ENCODE results near the gene USP44. TPM values are rescaled to one million over a fixed set of nuclear protein-coding genes. Genes with fewer than 3 reads are reported as not detected.

The USP44 gene
- polyA plus RNA-seq, 1 donor from 2014 or later, result 3.7 TPM

DNA sequence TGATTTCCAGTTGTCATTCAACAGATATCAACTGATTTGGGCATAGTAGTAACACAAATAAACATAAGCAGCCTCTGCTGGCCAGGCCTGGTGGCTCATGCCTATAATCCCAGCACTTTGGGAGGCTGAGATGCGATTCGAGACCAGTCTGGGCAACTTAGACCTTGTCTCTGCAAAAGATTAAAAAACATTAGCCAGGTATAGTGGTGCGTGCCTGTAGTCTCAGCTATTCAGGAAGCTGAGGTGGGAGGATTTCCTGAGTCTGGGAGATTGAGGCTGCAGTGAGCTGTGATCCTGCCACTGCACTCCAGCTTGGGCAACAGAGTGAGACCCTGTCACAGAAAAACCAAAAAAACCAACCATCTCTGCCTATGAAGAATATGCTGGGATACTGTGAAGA, 70.2 kb downstream of the USP44 start:
- H3K4me2 ChIP-seq (ENCODE audit: low read length), result no peak overlapping the region
- H3K36me3 ChIP-seq (ENCODE audit: insufficient read depth, low read length), result no peaks in the 10 kb centered on the region
- no peaks in the 10 kb centered on the region for H4K20me1 ChIP-seq (ENCODE audit: insufficient read depth)

GRCh38 chr12:95480230-95480629, 71.0 kb downstream of the USP44 start:
- Histone ChIP-seq H3K9ac (ENCODE audit: low read length) (no peak overlapping the region), H3K27ac (ENCODE audit: low read length) (no peak overlapping the region), H3K9me2 (ENCODE audit: insufficient read depth, low read length) (no peaks in the 10 kb centered on the region), H4K20me1 (ENCODE audit: insufficient read depth) (no peaks in the 10 kb centered on the region), H2AFZ (ENCODE audit: low read depth, low read length) (no peak overlapping the region), H3K4me2 (ENCODE audit: low read length) (no peak overlapping the region), H3K36me3 (ENCODE audit: insufficient read depth, low read length) (no peaks in the 10 kb centered on the region), H3K4me3 (ENCODE audit: low read length) (no peak overlapping the region), H3K27me3 (ENCODE audit: insufficient read depth, low read depth, low read length) (no peaks in the 10 kb centered on the region), H3K9me3 (ENCODE audit: low read length) (no peaks in the 10 kb centered on the region), H3K79me2 (replicated peaks; ENCODE audit: insufficient read depth, low read length) (peaks cover 52% of the 10 kb centered on the region), H3F3A (ENCODE audit: insufficient read depth, low read length, poor library complexity, severe bottlenecking) (no peaks in the 10 kb centered on the region)
- TF ChIP-seq SMC3 (conservative IDR thresholded peaks at IDR 0.05; ENCODE audit: poor library complexity) (no peak), EP300 (conservative IDR thresholded peaks at IDR 0.05; ENCODE audit: poor library complexity, severe bottlenecking) (no peak)

More for the DNA sequence above, 70.2 kb downstream of the USP44 start:
- Histone ChIP-seq H3F3A (ENCODE audit: insufficient read depth, low read length, poor library complexity, severe bottlenecking) (no peaks in the 10 kb centered on the region), H3K9me3 (ENCODE audit: low read length) (no peaks in the 10 kb centered on the region), H3K27ac (ENCODE audit: low read length) (no peak overlapping the region), H3K9ac (ENCODE audit: low read length) (no peak overlapping the region), H2AFZ (ENCODE audit: low read depth, low read length) (no peak overlapping the region), H3K9me2 (ENCODE audit: insufficient read depth, low read length) (no peaks in the 10 kb centered on the region), H3K4me3 (ENCODE audit: low read length) (no peak overlapping the region), H3K79me2 (replicated peaks; ENCODE audit: insufficient read depth, low read length) (peaks cover 43% of the 10 kb centered on the region), H3K27me3 (ENCODE audit: insufficient read depth, low read depth, low read length) (no peaks in the 10 kb centered on the region)
- no peak for TF ChIP-seq POLR2AphosphoS5 (IDR thresholded peaks at IDR 0.05)
- TF ChIP-seq, protein P1, sequence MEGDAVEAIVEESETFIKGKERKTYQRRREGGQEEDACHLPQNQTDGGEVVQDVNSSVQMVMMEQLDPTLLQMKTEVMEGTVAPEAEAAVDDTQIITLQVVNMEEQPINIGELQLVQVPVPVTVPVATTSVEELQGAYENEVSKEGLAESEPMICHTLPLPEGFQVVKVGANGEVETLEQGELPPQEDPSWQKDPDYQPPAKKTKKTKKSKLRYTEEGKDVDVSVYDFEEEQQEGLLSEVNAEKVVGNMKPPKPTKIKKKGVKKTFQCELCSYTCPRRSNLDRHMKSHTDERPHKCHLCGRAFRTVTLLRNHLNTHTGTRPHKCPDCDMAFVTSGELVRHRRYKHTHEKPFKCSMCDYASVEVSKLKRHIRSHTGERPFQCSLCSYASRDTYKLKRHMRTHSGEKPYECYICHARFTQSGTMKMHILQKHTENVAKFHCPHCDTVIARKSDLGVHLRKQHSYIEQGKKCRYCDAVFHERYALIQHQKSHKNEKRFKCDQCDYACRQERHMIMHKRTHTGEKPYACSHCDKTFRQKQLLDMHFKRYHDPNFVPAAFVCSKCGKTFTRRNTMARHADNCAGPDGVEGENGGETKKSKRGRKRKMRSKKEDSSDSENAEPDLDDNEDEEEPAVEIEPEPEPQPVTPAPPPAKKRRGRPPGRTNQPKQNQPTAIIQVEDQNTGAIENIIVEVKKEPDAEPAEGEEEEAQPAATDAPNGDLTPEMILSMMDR (IDR thresholded peaks at IDR 0.05; ENCODE audit: poor library complexity, severe bottlenecking), result no peak
- no peak for TF ChIP-seq MXI1 (conservative IDR thresholded peaks at IDR 0.05; ENCODE audit: poor library complexity, severe bottlenecking)
- no peak for TF ChIP-seq SMC3 (conservative IDR thresholded peaks at IDR 0.05; ENCODE audit: poor library complexity)
- TF ChIP-seq EP300 (conservative IDR thresholded peaks at IDR 0.05; ENCODE audit: poor library complexity, severe bottlenecking), result no peak
- no peak for TF ChIP-seq REST (IDR thresholded peaks at IDR 0.05; ENCODE audit: borderline replicate concordance)
- no peak for TF ChIP-seq RAD21 (conservative IDR thresholded peaks at IDR 0.05)
- TF ChIP-seq TAF1 (IDR thresholded peaks at IDR 0.05; ENCODE audit: low read depth), result no peak
- TF ChIP-seq EZH2 (IDR thresholded peaks at IDR 0.05; ENCODE audit: borderline replicate concordance, insufficient read depth, low read length, poor library complexity, severe bottlenecking), result no peak

- peak overlapping the region; percentile 70 for H2AFZ ChIP-seq (ENCODE audit: low read depth, low read length)
- H3K27ac ChIP-seq (ENCODE audit: low read length), result peak overlapping the region; percentile 86
- no peaks in the 10 kb centered on the region for H3F3A ChIP-seq (ENCODE audit: insufficient read depth, low read length, poor library complexity, severe bottlenecking)
Measured at GRCh38 chr12:95474660-95474958, 76.7 kb downstream of the USP44 start.

More at GRCh38 chr12:95474660-95474958, 76.7 kb downstream of the USP44 start:
- Histone ChIP-seq H3K9ac (ENCODE audit: low read length) (peak overlapping the region; percentile 88), H3K4me2 (ENCODE audit: low read length) (peak overlapping the region; percentile 83), H3K9me2 (ENCODE audit: insufficient read depth, low read length) (no peaks in the 10 kb centered on the region), H3K9me3 (ENCODE audit: low read length) (no peaks in the 10 kb centered on the region), H4K20me1 (ENCODE audit: insufficient read depth) (no peaks in the 10 kb centered on the region), H3K36me3 (ENCODE audit: insufficient read depth, low read length) (no peaks in the 10 kb centered on the region), H3K79me2 (replicated peaks; ENCODE audit: insufficient read depth, low read length) (peaks cover 40% of the 10 kb centered on the region), H3K27me3 (ENCODE audit: insufficient read depth, low read depth, low read length) (no peaks in the 10 kb centered on the region), H3K4me3 (ENCODE audit: low read length) (peak overlapping the region; percentile 77)
- TF ChIP-seq POLR2AphosphoS5 (IDR thresholded peaks at IDR 0.05) (no peak), SMC3 (conservative IDR thresholded peaks at IDR 0.05; ENCODE audit: poor library complexity) (no peak), EP300 (conservative IDR thresholded peaks at IDR 0.05; ENCODE audit: poor library complexity, severe bottlenecking) (no peak), RAD21 (conservative IDR thresholded peaks at IDR 0.05) (no peak)
- TF ChIP-seq, protein P1 (IDR thresholded peaks at IDR 0.05; ENCODE audit: poor library complexity, severe bottlenecking), result no peak

Data from neural cell (in vitro differentiated cells).